GM19468 (cell line): ENCODE results near the gene NKG7.

ENCODE experiments used
- ATAC-seq: cut with Tn5 transposase; IDR thresholded peaks from one replicate; pipeline ENCODE4 v1.9.1; 2021; ENCODE audit warnings: mild to moderate bottlenecking, moderate library complexity, moderate number of reproducible peaks; ENCODE audit not compliant: unreplicated experiment; ENCODE audit errors: extremely low read depth

Gene NKG7

GRCh38 chr19:51339687-51340656 is 32.5 kb downstream of the NKG7 start:
- no peak for ATAC-seq

GRCh38 chr19:51339313-51339686 is 33.2 kb downstream of the NKG7 start:
- no peak for ATAC-seq

- peak; percentile 57 for ATAC-seq
Measured at GRCh38 chr19:51338563-51339312, 33.7 kb downstream of the NKG7 start.

- no peak for ATAC-seq
Measured at GRCh38 chr19:51337861-51338562, 34.4 kb downstream of the NKG7 start.

- no peak for ATAC-seq
Measured at GRCh38 chr19:51337141-51337860, 35.2 kb downstream of the NKG7 start.

- ATAC-seq: no peak
Measured at GRCh38 chr19:51333836-51334460, 38.5 kb downstream of the NKG7 start.

GRCh38 chr19:51331716-51332115 is 40.7 kb downstream of the NKG7 start:
- no peak for ATAC-seq

- no peak for ATAC-seq
Measured at GRCh38 chr19:51331193-51331592, 41.3 kb downstream of the NKG7 start.

- no peak for ATAC-seq
Measured at GRCh38 chr19:51330366-51330765, 42.1 kb downstream of the NKG7 start.

- no peak for ATAC-seq
Measured at GRCh38 chr19:51329411-51329810, 43.0 kb downstream of the NKG7 start.

GRCh38 chr19:51327066-51328001 is 45.1 kb downstream of the NKG7 start:
- no peak for ATAC-seq

GRCh38 chr19:51326216-51327065 is 46.0 kb downstream of the NKG7 start:
- no peak for ATAC-seq

- ATAC-seq: no peak
Measured at GRCh38 chr19:51325161-51325976, 47.1 kb downstream of the NKG7 start.

GRCh38 chr19:51324167-51324481 is 48.3 kb downstream of the NKG7 start:
- ATAC-seq: no peak

GRCh38 chr19:51323481-51324166 is 48.8 kb downstream of the NKG7 start:
- no peak for ATAC-seq

GRCh38 chr19:51321799-51322198 is 50.7 kb downstream of the NKG7 start:
- no peak for ATAC-seq
